Type B pancreatic cell (in vitro differentiated cells): ENCODE results near the gene ZNF426. TPM values are rescaled to one million over a fixed set of nuclear protein-coding genes. Genes with fewer than 3 reads are reported as not detected.
A peak's percentile ranks its signal among the peaks of the same experiment; 100 is the strongest.
"Not testable (repeated sequence)": the region's sequence is repeated elsewhere in the genome, so short reads cannot be mapped to it uniquely, and the experiment has no call there.

ENCODE experiments used
- DNase-seq: peaks from one replicate; pipeline ENCODE4 v3.0.0; 2021; ENCODE audit warnings: mixed read lengths; ENCODE audit not compliant: unreplicated experiment; ENCODE audit errors: extremely low spot score
- H3K27ac Mint-ChIP-seq: 2 replicates; pipeline ENCODE4 v1.8.0; 2021; ENCODE audit warnings: mild to moderate bottlenecking, mixed read lengths
- H3K27me3 Mint-ChIP-seq: 2 replicates; pipeline ENCODE4 v1.8.0; 2021; ENCODE audit warnings: mixed read lengths
- H3K36me3 Mint-ChIP-seq: 2 replicates; pipeline ENCODE4 v1.8.0; 2021; ENCODE audit warnings: mixed read lengths
- H3K4me1 Mint-ChIP-seq: one replicate; pipeline ENCODE4 v1.8.0; 2021; ENCODE audit warnings: mixed read lengths; ENCODE audit not compliant: unreplicated experiment
- H3K4me3 Mint-ChIP-seq: 2 replicates; pipeline ENCODE4 v1.8.0; 2021; ENCODE audit warnings: mild to moderate bottlenecking, mixed read lengths
- H3K9me3 Mint-ChIP-seq: 2 replicates; pipeline ENCODE4 v1.8.0; 2021; ENCODE audit warnings: mixed read lengths
- long read RNA-seq: library from polyadenylated mRNA; unstranded; transcript quantifications from one replicate; pipeline ENCODE4 v2.0.0, GENCODE V29; 2020
- total RNA-seq: library from RNA; stranded (reverse); gene quantifications from 2 replicates; pipeline ENCODE4 v1.2.1, GENCODE V29; 2021; ENCODE audit warnings: low replicate concordance
- TF ChIP-seq, protein P1 (sequence below): fragments of 200-600 bp; sonication (generic); conservative IDR thresholded peaks from 2 replicates; pipeline ENCODE4 v1.5.0; 2021; ENCODE audit warnings: antibody characterized with exemption, mild to moderate bottlenecking

Gene ZNF426
- total RNA-seq = 26.7 and 32.1 TPM in 2 replicates
- long read RNA-seq, full-length matches to known transcripts = 28 of 91 reads
- long read RNA-seq, partial matches to known transcripts = 45 of 91 reads
- long read RNA-seq, other reads (novel, unspliced or antisense) = 18 of 91 reads

DNA sequence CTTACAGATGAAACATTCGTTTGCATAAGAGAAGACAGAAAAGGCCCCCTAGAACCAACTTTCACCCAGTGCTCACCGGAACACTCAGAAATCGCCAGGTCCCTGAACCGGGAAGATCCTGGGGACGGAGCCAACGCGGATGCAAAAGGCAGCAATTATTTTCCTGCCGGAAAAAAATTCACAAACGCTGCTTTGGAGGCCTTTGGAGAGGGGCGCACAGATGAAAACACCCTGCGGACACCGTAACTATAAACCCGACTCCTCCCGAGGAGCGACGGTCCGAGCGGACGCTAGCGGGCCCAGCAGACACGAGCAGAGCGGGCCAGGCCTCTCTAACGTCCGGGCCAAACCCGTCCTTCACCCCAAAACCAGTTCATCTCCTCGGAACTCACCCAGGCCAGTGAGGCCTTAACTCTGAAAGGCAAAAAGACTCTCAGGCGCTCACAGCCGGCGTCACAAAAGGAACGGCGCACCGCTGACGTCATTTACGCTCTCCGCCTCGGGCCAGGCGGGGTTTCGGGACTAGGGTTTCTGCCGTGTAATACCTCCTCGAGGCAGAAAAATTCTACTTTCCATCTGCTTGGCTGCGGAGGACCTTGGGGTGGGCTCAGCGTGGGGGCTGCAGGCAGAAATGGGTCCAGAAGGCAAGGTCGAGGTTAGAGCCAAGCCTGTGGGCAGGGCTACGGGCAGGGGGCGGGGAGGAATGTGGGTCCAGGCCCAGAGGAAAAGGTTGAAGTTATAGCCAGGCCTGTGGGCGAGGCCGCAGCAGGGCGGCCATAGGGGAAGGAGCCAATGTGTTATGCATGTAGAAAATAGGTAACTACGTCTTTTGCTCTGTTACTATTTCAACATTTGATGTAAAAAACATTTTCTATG lies at the start of gene ZNF426:
Gene ZNF426, minus strand, starts transcription at position 463 of the 876 bp plus-strand sequence. CDS start 2,413 bp downstream, outside the sequence.
- Mint-ChIP-seq H3K4me1 (peaks cover 8% of the 10 kb centered on the region), H3K4me3 (peak within 1 kb of the TSS; percentile 100), H3K36me3 (peaks cover 50% of the 10 kb centered on the region), H3K9me3 (peaks cover 30% of the 10 kb centered on the region), H3K27ac (peak within 1 kb of the TSS; percentile 100), H3K27me3 (no peaks in the 10 kb centered on the region)
- TF ChIP-seq, protein P1, sequence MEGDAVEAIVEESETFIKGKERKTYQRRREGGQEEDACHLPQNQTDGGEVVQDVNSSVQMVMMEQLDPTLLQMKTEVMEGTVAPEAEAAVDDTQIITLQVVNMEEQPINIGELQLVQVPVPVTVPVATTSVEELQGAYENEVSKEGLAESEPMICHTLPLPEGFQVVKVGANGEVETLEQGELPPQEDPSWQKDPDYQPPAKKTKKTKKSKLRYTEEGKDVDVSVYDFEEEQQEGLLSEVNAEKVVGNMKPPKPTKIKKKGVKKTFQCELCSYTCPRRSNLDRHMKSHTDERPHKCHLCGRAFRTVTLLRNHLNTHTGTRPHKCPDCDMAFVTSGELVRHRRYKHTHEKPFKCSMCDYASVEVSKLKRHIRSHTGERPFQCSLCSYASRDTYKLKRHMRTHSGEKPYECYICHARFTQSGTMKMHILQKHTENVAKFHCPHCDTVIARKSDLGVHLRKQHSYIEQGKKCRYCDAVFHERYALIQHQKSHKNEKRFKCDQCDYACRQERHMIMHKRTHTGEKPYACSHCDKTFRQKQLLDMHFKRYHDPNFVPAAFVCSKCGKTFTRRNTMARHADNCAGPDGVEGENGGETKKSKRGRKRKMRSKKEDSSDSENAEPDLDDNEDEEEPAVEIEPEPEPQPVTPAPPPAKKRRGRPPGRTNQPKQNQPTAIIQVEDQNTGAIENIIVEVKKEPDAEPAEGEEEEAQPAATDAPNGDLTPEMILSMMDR = no peak
- peak; percentile 90 for DNase-seq

DNA sequence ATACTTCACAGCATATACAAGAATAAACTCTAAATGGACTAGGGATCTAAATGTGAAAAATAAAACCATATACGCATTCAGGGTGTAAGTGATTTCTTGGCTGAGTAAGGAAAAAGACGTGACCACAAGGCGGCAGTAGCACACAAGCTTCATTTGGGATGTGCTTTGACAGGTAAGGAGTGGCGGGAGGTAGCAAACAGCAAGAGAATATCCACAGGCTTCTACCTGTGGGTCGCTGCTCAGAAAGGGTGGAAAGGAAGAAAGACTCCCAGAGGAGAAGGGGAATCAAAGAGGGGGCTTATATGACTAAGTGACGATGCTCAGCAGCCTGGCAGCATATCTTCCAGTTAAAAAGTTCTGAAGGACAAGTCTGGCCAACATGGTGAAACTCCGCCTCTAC lies 48.3 kb upstream of the ZNF426 start:
- H3K4me1 Mint-ChIP-seq = peaks cover 9% of the 10 kb centered on the region
- H3K27ac Mint-ChIP-seq = peak overlapping the region; percentile 19
- H3K36me3 Mint-ChIP-seq = peaks cover 6% of the 10 kb centered on the region
- TF ChIP-seq, protein P1 = peak; percentile 79
- peak overlapping the region; percentile 6 for H3K4me3 Mint-ChIP-seq
- H3K27me3 Mint-ChIP-seq = peaks cover 21% of the 10 kb centered on the region
- DNase-seq = no peak
- peaks cover 5% of the 10 kb centered on the region for H3K9me3 Mint-ChIP-seq

DNA sequence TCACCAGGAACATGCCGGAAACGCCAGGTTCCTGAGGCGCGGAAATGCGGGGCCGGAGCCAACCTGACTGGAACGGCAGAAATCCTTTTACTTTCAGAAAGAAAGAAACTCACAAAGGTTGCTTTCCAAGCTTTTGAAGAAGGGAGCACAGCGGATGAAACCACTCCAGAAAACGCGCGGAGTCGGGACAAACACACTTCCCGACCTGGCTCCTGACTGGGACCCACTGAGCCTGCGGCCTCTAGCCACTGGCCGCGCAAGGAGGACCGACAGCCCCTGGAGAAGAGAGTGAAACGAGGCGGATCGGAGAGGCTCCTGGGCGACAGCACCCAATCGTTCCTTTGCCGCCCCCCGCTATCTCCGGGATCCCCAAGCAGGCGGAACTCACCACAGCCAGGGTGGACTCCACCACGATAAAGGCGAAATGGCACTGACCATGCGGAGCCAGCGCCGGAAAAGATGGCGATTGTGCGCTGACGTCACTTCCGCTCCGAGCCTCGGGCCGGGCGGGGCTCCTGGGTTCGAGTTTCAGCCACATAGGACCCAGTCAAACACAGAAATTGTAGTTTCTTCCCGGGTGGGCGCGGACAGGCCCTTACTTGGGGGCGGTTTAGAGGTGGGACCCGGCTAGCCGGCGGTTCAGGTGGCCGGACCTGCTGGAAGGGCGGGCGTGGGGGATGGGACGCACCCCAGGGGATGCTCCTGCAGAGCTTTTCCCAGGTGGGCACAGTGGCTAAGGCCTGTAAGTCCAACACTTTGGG lies 45.8 kb upstream of the ZNF426 start, which contains the start of gene ZNF121:
Gene ZNF121, minus strand, starts transcription at position 432 of the 761 bp plus-strand sequence. CDS start 16,407 bp downstream, outside the sequence.
- peak within 1 kb of the TSS; percentile 95 for H3K27ac Mint-ChIP-seq

DNA sequence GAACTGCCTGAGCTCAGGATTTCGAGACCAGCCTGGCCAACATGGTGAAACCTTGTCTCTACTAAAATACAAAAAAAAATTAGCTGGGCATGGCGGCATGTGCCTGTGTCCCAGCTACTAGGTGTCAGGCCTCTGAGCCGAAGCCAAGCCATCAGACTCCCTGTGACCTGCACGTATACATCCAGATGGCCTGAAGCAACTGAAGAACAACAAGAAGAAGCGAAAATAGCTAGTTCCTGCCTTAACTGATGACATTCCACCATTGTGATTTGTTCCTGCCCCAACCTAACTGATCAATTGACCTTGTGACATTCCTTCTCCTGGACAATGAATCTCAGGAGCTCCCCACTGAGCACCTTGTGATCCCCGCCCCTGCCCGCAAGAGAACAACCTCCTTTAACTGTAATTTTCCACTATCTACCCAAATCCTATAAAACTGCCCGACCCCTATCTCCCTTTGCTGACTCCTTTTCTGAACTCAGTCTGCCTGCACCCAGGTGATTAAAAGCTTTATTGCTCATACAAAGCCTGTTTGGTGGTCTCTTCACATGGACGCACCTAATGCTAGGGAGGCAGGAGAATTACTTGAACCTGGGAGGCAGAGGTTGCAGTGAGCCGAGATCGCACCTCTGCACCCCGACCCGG lies 43.8 kb upstream of the ZNF426 start:
- Mint-ChIP-seq H3K27ac (peak overlapping the region; percentile 83), H3K9me3 (peaks cover 17% of the 10 kb centered on the region), H3K36me3 (peaks cover 44% of the 10 kb centered on the region), H3K4me3 (peak overlapping the region; percentile 87)
- not testable (repeated sequence) for H3K27me3 Mint-ChIP-seq, H3K4me1 Mint-ChIP-seq, DNase-seq

More for the DNA sequence above, 45.8 kb upstream of the ZNF426 start, which contains the start of gene ZNF121:
- H3K4me1 Mint-ChIP-seq = peaks cover 9% of the 10 kb centered on the region
- TF ChIP-seq, protein P1 = no peak
- peak within 1 kb of the TSS; percentile 93 for H3K4me3 Mint-ChIP-seq
- DNase-seq = peak; percentile 88
- peaks cover 7% of the 10 kb centered on the region for H3K27me3 Mint-ChIP-seq
- H3K36me3 Mint-ChIP-seq = peaks cover 28% of the 10 kb centered on the region
- H3K9me3 Mint-ChIP-seq = peaks cover 10% of the 10 kb centered on the region

DNA sequence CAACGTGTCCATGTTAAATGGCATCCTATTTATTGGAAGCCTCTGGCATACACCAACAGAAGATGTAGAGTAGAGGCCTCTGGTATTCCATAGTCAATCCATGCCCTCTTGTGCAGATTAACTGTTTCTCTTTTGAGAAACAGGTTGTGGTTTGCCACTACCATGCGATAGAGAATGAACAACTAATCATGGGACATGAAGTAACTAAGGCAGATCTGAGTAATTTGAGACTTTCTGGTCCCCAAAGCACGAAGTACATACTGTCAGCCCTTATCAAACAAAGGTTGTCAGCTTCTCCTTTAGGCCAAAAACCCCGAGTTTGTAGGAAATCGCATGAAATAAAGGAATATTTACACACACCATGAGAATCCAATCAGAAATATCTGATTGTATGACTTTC lies 42.3 kb upstream of the ZNF426 start:
- H3K4me1 Mint-ChIP-seq = peaks cover 4% of the 10 kb centered on the region
- peaks cover 17% of the 10 kb centered on the region for H3K9me3 Mint-ChIP-seq
- peak overlapping the region; percentile 68 for H3K4me3 Mint-ChIP-seq
- no peak overlapping the region for H3K27ac Mint-ChIP-seq
- DNase-seq = no peak
- no peaks in the 10 kb centered on the region for H3K27me3 Mint-ChIP-seq
- TF ChIP-seq, protein P1 = no peak
- H3K36me3 Mint-ChIP-seq = peaks cover 57% of the 10 kb centered on the region
